Trophoblast cell (in vitro differentiated cells and primary cell): Measurements from ENCODE around the gene PROCR.

Source experiments
- DNase-seq, 2 donors: peaks; one replicate each; pipeline ENCODE4 v3.0.0-alpha.2; 2016
- H2AFZ ChIP-seq: 2 replicates; pipeline ENCODE4 v1.6.1; 2013; ENCODE audit warnings: low read length, moderate library complexity, mild to moderate bottlenecking; ENCODE audit not compliant: insufficient read depth, poor library complexity
- H2AK5ac ChIP-seq: 2 replicates; pipeline ENCODE4 v1.6.1; 2013; ENCODE audit warnings: mild to moderate bottlenecking, low read length
- H2BK120ac ChIP-seq: 2 replicates; pipeline ENCODE4 v1.6.1; 2013; ENCODE audit warnings: low read length, mild to moderate bottlenecking, moderate library complexity; ENCODE audit not compliant: insufficient read depth, poor library complexity
- H2BK12ac ChIP-seq: 2 replicates; pipeline ENCODE4 v1.6.1; 2013; ENCODE audit warnings: mild to moderate bottlenecking, low read length, moderate library complexity
- H2BK5ac ChIP-seq: 2 replicates; pipeline ENCODE4 v1.6.1; 2013; ENCODE audit warnings: low read length, low read depth, moderate library complexity, mild to moderate bottlenecking; ENCODE audit not compliant: poor library complexity
- H3K14ac ChIP-seq: 2 replicates; pipeline ENCODE4 v1.6.1; 2013; ENCODE audit warnings: mild to moderate bottlenecking, low read length
- H3K18ac ChIP-seq: 2 replicates; pipeline ENCODE4 v1.6.1; 2013; ENCODE audit warnings: mild to moderate bottlenecking, low read length
- H3K23ac ChIP-seq: 2 replicates; pipeline ENCODE4 v1.6.1; 2013; ENCODE audit warnings: low read length
- H3K27ac ChIP-seq: 2 replicates; pipeline ENCODE4 v1.5.1; 2013; ENCODE audit warnings: low read depth, mild to moderate bottlenecking, inconsistent platforms, low read length, moderate library complexity
- H3K27me3 ChIP-seq: 2 replicates; pipeline ENCODE4 v1.6.1; 2013; ENCODE audit warnings: inconsistent platforms, mild to moderate bottlenecking, low read length, moderate library complexity; ENCODE audit not compliant: insufficient read depth
- H3K36me3 ChIP-seq, 2 experiments: 1 replicate in 1 of 2; 2 replicates in 1 of 2; pipeline ENCODE4 v1.6.1; 2013; ENCODE audit warnings: low read length in 2 of 2, mild to moderate bottlenecking in 2 of 2, moderate library complexity in 1 of 2; ENCODE audit not compliant: insufficient read depth in 2 of 2, control insufficient read depth in 1 of 2
- H3K4ac ChIP-seq: 2 replicates; pipeline ENCODE4 v1.6.1; 2013; ENCODE audit warnings: low read depth, mild to moderate bottlenecking, low read length, moderate library complexity
- H3K4me1 ChIP-seq, 2 experiments: 1 replicate in 1 of 2; 2 replicates in 1 of 2; pipeline ENCODE4 v1.6.1; 2013; ENCODE audit warnings: low read length in 2 of 2, mild to moderate bottlenecking in 2 of 2, moderate library complexity in 1 of 2; ENCODE audit not compliant: insufficient read depth in 2 of 2, control insufficient read depth in 1 of 2
- H3K4me2 ChIP-seq: 2 replicates; pipeline ENCODE4 v1.6.1; 2013; ENCODE audit warnings: inconsistent platforms, mild to moderate bottlenecking, low read length, moderate library complexity
- H3K4me3 ChIP-seq: 2 replicates; pipeline ENCODE4 v1.5.1; 2013; ENCODE audit warnings: mild to moderate bottlenecking, low read depth, low read length, inconsistent platforms
- H3K79me1 ChIP-seq: one replicate; pipeline ENCODE4 v1.6.1; 2013; ENCODE audit warnings: low read length
- H3K79me2 ChIP-seq: 2 replicates; pipeline ENCODE4 v1.6.1; 2013; ENCODE audit warnings: low read length, mild to moderate bottlenecking; ENCODE audit not compliant: control insufficient read depth, insufficient read depth, poor library complexity
- H3K9ac ChIP-seq: 2 replicates; pipeline ENCODE4 v1.6.1; 2013; ENCODE audit warnings: mild to moderate bottlenecking, low read length
- H3K9me3 ChIP-seq: 2 replicates; pipeline ENCODE4 v1.6.1; 2013; ENCODE audit warnings: low read depth, mild to moderate bottlenecking, control low read depth, inconsistent platforms, low read length; ENCODE audit not compliant: insufficient read depth
- H4K12ac ChIP-seq: 2 replicates; pipeline ENCODE4 v1.6.1; 2013; ENCODE audit warnings: low read depth, mild to moderate bottlenecking, low read length, moderate library complexity
- H4K8ac ChIP-seq: 2 replicates; pipeline ENCODE4 v1.6.1; 2013; ENCODE audit warnings: low read depth, mild to moderate bottlenecking, low read length, moderate library complexity
- H4K91ac ChIP-seq: one replicate; pipeline ENCODE4 v1.6.1; 2013; ENCODE audit warnings: low read depth, mild to moderate bottlenecking, low read length, moderate library complexity
- WGBS: extraction: QIAGEN DNeasy Blood & Tissue Kit; methylation state at CpG from one replicate; pipeline ENCODE4 v1.1.7; 2013; ENCODE audit warnings: missing lambda C conversion rate; ENCODE audit not compliant: insufficient read length, insufficient coverage; ENCODE audit errors: extremely low coverage; 5-methylcytosine and 5-hydroxymethylcytosine counted together

The PROCR gene

DNA sequence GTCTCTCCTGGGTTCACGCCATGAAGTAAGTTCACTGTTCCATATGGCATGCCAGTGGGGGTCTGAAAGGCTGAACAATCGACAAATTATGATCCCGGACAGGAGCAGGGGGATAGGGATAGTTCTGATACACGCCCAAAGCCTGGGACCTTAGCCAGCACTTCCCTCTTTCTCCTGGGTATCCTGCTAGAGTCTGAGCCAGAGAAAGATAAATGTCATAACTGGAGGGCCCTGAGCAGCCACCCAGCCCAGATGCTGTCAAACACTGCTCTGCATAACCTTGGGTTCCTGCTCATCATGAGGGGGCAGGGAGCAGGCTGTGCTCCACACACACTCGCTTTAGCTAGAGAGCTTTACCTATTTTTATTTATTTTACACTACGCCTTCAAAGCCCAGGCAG lies 37.0 kb upstream of the PROCR start:
- Histone ChIP-seq H3K4ac (no peak overlapping the region), H3K4me2 (no peak overlapping the region), H2AK5ac (no peak overlapping the region), H3K27me3 (no peaks in the 10 kb centered on the region), H3K23ac (no peak overlapping the region), H3K36me3 (peaks cover 28 to 36% of the 10 kb centered on the region in 2 experiments), H3K27ac (no peak overlapping the region), H3K9me3 (no peaks in the 10 kb centered on the region), H4K8ac (no peak overlapping the region), H3K14ac (no peak overlapping the region), H4K91ac (no peak overlapping the region), H2BK5ac (no peak overlapping the region), H3K4me1 (peaks cover 3 to 5% of the 10 kb centered on the region in 2 experiments), H3K9ac (no peak overlapping the region), H2BK12ac (no peak overlapping the region), H3K79me2 (no peaks in the 10 kb centered on the region), H4K12ac (no peak overlapping the region), H3K18ac (no peak overlapping the region), H3K4me3 (no peak overlapping the region), H2AFZ (no peak overlapping the region), H2BK120ac (no peak overlapping the region), H3K79me1 (no peaks in the 10 kb centered on the region)
- no peak for DNase-seq
- no CpG with 5 or more reads among the region's 6 CpGs for WGBS

DNA sequence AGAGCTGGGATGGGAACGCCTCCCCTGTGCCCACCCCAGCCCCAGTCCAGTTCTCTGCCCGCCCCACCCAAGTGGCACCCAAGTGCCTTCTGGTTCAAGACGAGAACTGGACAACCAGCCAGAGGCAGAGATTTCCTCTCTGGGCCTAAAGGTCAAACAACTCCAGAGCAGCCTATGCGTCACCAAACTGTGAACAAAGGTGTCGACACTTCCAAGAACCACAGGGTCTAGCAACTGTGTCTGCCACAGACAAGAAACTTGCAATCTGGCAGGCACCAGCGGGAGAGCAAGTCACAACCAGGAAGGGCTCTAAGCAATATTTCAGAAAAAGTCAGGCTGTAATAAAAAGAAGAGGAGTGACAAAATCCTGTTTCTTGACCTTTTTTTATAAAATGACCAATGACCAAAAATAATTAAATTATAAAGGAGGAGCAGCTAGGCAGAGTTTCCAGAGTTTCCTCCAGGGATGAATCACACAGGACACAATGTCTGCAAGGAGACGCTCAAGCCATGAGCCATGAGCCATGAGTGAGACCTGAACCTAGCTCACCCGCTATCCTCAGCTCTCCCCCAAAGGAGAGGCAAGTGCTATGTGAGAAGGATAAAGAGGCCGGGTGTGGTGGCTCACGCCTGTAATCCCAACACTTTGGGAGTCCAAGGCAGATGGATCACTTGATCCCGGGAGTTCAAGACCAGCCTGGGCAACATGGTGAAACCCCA lies 35.8 kb upstream of the PROCR start:
- Histone ChIP-seq H4K8ac (no peak overlapping the region), H3K79me2 (no peaks in the 10 kb centered on the region), H2BK5ac (no peak overlapping the region), H4K91ac (no peak overlapping the region), H4K12ac (no peak overlapping the region), H3K4me2 (no peak overlapping the region), H2BK12ac (no peak overlapping the region), H3K23ac (no peak overlapping the region), H3K36me3 (peaks cover 34% of the 10 kb centered on the region in 2 experiments), H3K27me3 (no peaks in the 10 kb centered on the region), H2BK120ac (no peak overlapping the region), H3K9ac (no peak overlapping the region), H3K18ac (no peak overlapping the region), H3K14ac (no peak overlapping the region), H3K27ac (no peak overlapping the region), H2AK5ac (no peak overlapping the region), H2AFZ (no peak overlapping the region), H3K4ac (no peak overlapping the region), H3K4me1 (peaks cover 3 to 5% of the 10 kb centered on the region in 2 experiments), H3K4me3 (no peak overlapping the region), H3K79me1 (no peaks in the 10 kb centered on the region), H3K9me3 (no peaks in the 10 kb centered on the region)
- no CpG with 5 or more reads among the region's 11 CpGs for WGBS
- peak; percentile 33 to 39 for DNase-seq

DNA sequence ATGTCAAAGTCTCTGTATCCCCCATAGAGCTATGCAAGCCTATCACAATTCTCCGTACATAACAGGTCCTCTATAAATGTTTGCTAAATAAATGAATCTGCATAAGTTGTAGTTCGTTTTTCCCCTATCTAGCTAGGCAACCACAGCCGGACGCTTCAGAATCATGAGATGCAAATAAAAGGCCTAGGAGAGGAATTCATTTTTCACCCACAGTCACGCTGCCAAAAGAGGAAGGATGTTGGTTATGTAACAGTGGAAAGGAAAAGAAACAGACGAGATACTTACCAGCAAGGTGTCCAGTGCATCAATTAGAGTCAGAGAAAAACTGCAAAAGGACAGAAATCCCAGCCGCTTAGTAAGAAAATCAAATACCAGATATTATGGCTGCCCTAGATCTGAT lies 27.2 kb upstream of the PROCR start:
- no peak overlapping the region for H2AFZ ChIP-seq
- no peak overlapping the region for H3K4ac ChIP-seq
- peaks cover 9% of the 10 kb centered on the region for H3K79me2 ChIP-seq
- no peak overlapping the region for H2BK120ac ChIP-seq
- no peak overlapping the region for H3K14ac ChIP-seq
- H3K18ac ChIP-seq: no peak overlapping the region
- H3K79me1 ChIP-seq: peaks cover 18% of the 10 kb centered on the region
- H4K91ac ChIP-seq: no peak overlapping the region
- H2BK5ac ChIP-seq: no peak overlapping the region
- no CpG with 5 or more reads among the region's 7 CpGs for WGBS
- no peak overlapping the region for H2BK12ac ChIP-seq
- no peak overlapping the region for H4K8ac ChIP-seq
- H3K27ac ChIP-seq: no peak overlapping the region
- H3K4me1 ChIP-seq: peaks cover 5 to 8% of the 10 kb centered on the region in 2 experiments
- no peak overlapping the region for H3K9ac ChIP-seq
- peak in 1 of 2 donors; percentile 19 for DNase-seq
- no peak overlapping the region for H3K4me3 ChIP-seq
- no peaks in the 10 kb centered on the region for H3K9me3 ChIP-seq
- no peak overlapping the region for H3K23ac ChIP-seq
- H3K27me3 ChIP-seq: no peaks in the 10 kb centered on the region
- H3K36me3 ChIP-seq: peaks cover 10 to 13% of the 10 kb centered on the region in 2 experiments
- no peak overlapping the region for H2AK5ac ChIP-seq
- no peak overlapping the region for H3K4me2 ChIP-seq
- no peak overlapping the region for H4K12ac ChIP-seq

DNA sequence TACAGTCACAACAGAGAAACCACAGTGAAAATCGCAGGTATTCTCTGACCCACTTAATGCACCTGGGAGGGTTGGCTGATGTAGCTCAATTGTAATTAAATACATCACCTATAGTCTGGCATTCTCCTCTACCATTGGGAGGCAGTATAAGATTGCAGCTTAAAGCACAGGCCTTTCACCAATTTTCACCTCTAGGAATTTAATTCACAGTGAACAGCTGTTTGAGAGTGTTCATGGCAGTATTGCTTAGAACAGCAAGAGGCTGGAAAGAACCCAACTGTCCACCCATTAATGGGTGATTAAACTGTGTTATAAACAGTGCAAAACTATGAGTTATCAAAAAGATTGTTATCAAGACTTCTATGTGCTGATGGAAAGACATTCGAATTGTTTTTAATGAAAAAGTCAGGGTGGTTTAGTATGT lies 26.7 kb upstream of the PROCR start:
- WGBS: no CpG with 5 or more reads among the region's 2 CpGs
- peaks cover 9% of the 10 kb centered on the region for H3K79me2 ChIP-seq
- peak; percentile 17 to 74 for DNase-seq
- H4K8ac ChIP-seq: no peak overlapping the region
- H3K36me3 ChIP-seq: peaks cover 8 to 13% of the 10 kb centered on the region in 2 experiments
- peaks cover 5 to 8% of the 10 kb centered on the region in 2 experiments for H3K4me1 ChIP-seq
- no peak overlapping the region for H2AFZ ChIP-seq
- no peak overlapping the region for H3K14ac ChIP-seq
- H3K23ac ChIP-seq: no peak overlapping the region
- H3K4me2 ChIP-seq: no peak overlapping the region
- H2BK5ac ChIP-seq: no peak overlapping the region
- no peak overlapping the region for H4K91ac ChIP-seq
- no peak overlapping the region for H3K4ac ChIP-seq
- no peak overlapping the region for H2BK12ac ChIP-seq
- H2BK120ac ChIP-seq: no peak overlapping the region
- no peaks in the 10 kb centered on the region for H3K27me3 ChIP-seq
- H3K18ac ChIP-seq: no peak overlapping the region
- H3K9ac ChIP-seq: no peak overlapping the region
- no peak overlapping the region for H4K12ac ChIP-seq
- no peak overlapping the region for H3K4me3 ChIP-seq
- H3K27ac ChIP-seq: no peak overlapping the region
- H3K9me3 ChIP-seq: no peaks in the 10 kb centered on the region
- H3K79me1 ChIP-seq: peaks cover 18% of the 10 kb centered on the region
- H2AK5ac ChIP-seq: no peak overlapping the region
